Sigmoid colon (tissue), 4 donors: ENCODE results near the gene CADM3.

Experiments used
- EP300 ChIP-seq, 4 donors: sonication (generic); formaldehyde crosslinking; IDR thresholded peaks; one replicate each; pipeline ENCODE4 v1.6.1; 2017; ENCODE audit warnings: antibody characterized with exemption in 4 of 4
- POLR2A ChIP-seq, 2 donors: fragments of 450-650 bp; IDR thresholded peaks; one replicate each; pipeline ENCODE4 v1.6.1; 2016; ENCODE audit warnings: antibody characterized with exemption in 2 of 2, mild to moderate bottlenecking in 2 of 2, moderate library complexity in 2 of 2
- TF ChIP-seq, protein P1 (sequence below), 4 experiments: fragments of 450-650 bp in 3 of 4; fragments of 200-600 bp in 1 of 4; IDR thresholded peaks; one replicate each; pipeline ENCODE4 v1.5.1; 2016 to 2019; ENCODE audit warnings: antibody characterized with exemption in 4 of 4, mild to moderate bottlenecking in 3 of 4, moderate library complexity in 2 of 4

DNA sequence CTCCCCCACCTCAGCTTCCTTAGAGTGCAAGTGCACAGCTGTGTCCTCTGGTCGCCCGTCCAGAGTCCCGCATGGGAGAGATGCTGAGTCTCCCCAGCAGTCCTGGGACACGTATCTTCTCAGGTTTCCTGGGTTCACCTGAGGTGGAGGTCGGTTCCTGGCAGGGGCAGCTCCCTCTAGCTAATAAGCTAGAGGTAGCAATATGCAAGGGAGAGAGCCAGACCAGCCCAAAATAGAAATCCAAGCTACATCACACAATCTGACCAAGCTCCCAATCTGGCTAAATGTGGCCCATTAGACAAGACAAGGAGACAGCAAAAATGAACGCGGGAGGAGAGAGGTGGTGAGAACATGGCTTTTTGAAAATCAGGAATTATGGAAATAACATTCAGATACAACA is 30.9 kb upstream of the CADM3 start:
- TF ChIP-seq, protein P1, sequence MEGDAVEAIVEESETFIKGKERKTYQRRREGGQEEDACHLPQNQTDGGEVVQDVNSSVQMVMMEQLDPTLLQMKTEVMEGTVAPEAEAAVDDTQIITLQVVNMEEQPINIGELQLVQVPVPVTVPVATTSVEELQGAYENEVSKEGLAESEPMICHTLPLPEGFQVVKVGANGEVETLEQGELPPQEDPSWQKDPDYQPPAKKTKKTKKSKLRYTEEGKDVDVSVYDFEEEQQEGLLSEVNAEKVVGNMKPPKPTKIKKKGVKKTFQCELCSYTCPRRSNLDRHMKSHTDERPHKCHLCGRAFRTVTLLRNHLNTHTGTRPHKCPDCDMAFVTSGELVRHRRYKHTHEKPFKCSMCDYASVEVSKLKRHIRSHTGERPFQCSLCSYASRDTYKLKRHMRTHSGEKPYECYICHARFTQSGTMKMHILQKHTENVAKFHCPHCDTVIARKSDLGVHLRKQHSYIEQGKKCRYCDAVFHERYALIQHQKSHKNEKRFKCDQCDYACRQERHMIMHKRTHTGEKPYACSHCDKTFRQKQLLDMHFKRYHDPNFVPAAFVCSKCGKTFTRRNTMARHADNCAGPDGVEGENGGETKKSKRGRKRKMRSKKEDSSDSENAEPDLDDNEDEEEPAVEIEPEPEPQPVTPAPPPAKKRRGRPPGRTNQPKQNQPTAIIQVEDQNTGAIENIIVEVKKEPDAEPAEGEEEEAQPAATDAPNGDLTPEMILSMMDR (IDR thresholded peaks at IDR 0.05) = no peak
- TF ChIP-seq EP300 (IDR thresholded peaks at IDR 0.05) = no peak
- TF ChIP-seq POLR2A (IDR thresholded peaks at IDR 0.05) = no peak
